Inflammatory macrophage treated with lipopolysaccharide for 1 hour (primary cell): ENCODE results near the gene UTP14A.
A peak's percentile ranks its signal among the peaks of the same experiment; 100 is the strongest.

Source experiments
- DNase-seq, 2 donors: peaks; one replicate each; pipeline ENCODE4 v3.0.0-alpha.2; 2020 to 2022

Gene UTP14A

GRCh38 chrX:129953881-129954280 lies 47.9 kb downstream of the UTP14A start:
- DNase-seq = no peak

- no peak for DNase-seq
These were observed 48.8 kb downstream of the UTP14A start for GRCh38 chrX:129954804-129955203.

DNA sequence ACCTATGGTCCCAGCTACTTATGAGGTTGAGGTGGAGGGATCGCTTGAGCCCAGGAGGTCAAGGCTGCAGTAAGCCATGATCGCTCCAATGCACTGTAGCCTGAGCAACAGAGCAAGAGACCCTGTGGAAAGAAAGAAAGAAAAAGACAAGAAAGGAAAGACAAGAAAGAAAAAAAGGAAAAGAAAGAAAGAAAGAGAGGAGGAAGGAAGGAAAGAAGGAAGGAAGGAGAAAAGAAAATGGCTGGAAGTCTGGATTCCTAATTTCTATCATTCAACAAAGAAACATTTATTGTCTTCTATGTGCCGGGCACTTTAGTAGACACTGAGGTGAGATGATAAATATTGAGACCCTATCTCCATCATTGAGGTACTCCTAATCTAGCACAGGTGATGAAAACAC lies 49.7 kb downstream of the UTP14A start:
- DNase-seq = no peak

- no peak for DNase-seq
These were observed 50.2 kb downstream of the UTP14A start for GRCh38 chrX:129956145-129956544.

DNA sequence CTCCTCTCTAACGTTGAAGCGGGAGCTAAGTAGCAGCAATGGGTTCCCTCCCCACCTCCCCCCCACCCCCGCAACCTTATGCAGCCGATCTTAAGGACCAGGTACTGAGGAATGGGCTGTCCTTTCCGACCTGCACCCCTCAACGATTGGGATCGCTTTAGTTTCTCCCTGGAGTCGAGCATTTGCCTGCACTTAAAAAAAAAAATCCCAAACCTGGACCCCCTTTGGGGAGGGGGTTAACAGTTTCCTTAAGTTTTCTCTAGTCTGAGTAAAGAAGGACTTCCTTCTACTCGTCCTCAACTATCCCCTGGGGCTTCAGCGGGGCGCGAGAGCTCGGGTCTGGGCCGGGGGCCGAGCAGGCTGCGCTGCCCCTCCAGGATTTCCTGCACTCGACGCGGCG lies 50.8 kb downstream of the UTP14A start:
- DNase-seq = no peak

DNA sequence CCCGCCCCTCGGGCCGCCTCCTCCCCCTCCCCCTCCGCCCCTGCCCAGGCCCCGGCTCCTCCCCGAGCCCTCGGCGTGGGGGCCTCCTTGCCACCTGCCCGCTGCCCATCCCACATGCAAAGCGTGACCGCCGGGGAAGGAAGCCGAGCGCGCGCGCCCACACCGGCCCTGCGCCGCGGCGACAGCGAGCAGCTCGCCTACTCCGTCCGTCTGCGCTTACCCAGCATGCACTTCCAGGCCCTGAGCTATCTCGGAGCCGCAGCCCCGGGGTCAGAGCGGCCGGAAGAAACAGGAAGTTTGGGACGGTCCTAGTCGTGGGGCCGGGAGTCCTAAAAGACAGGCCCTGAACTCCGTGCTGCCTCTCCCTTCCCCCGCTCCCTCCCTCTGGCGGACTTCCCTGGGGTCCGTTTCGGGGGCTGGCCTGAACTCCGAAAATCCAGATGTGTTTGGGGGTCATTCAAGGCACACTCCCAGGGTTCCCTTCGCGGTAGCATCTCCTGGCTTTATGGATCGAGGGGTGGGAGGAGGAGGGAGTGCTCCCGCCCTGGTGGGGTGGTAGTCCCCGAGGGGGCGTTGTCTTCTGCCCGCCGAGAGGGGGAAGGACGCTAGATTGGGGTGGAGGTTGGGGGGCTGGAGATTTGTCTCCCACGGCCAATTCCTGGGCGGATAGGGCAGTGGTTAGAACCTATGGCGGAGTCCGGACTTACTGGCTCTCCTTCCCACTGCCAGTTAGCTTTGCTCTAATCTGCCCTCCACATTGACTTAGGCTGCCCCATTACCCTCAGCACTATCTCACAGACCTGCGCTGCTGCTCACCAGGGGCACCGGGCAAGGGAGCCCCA lies 51.5 kb downstream of the UTP14A start:
- peak; percentile 63 to 77 for DNase-seq

DNA sequence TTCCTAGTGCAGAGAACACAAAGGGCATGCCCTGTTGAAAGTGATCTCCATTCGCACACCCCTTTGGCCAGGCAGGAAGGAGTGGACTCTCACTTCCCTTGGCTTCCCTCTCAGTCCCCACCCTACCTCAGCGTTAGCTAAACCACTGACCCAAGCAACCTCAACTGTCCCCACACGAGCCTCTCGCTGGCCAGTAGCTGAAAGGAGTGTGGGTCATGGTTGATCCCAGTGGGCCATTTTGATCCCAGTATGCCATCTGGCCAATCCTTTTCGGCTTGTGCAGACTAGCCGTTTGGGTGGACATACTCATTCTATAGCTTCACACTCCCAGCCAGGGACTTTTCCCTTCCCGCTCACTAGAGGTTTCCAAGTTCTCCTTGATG lies 52.1 kb downstream of the UTP14A start:
- DNase-seq = no peak

- DNase-seq = no peak
These were observed 53.0 kb downstream of the UTP14A start for GRCh38 chrX:129958814-129959492.

DNA sequence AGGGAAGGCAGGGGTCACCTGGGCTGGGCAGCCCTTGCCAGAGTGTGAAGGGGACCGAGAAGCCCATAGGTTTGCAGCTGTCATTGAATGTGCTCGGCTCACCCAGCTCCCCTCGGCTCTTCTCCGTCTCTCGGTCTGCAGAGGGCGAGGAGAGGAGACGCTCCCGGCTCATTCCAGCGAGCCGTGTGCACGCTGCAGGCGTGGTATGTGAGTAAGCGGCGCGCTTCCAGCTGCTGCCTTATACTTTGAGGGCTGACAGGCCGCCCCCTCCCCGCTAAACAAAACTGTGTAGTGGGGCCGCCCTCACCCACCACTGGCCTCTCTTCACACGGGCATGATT lies 53.5 kb downstream of the UTP14A start:
- DNase-seq = no peak

- peak; percentile 47 to 50 for DNase-seq
These were observed 55.5 kb downstream of the UTP14A start for GRCh38 chrX:129961180-129962083.

GRCh38 chrX:129963729-129964128 lies 57.8 kb downstream of the UTP14A start:
- DNase-seq = no peak

GRCh38 chrX:129965166-129965565 lies 59.2 kb downstream of the UTP14A start:
- DNase-seq = no peak

- no peak for DNase-seq
These were observed 63.0 kb downstream of the UTP14A start for GRCh38 chrX:129968968-129969367.

GRCh38 chrX:129976441-129976840 lies 70.5 kb downstream of the UTP14A start:
- no peak for DNase-seq
